Measurements from ENCODE around the gene MITF. TPM values are rescaled to one million over a fixed set of nuclear protein-coding genes. Genes with fewer than 3 reads are reported as not detected.

MITF gene
- polyA plus RNA-seq, 1 donor (not counting 4 experiments of a cell fraction or from before 2014, with no cell fraction given), result 2.7 TPM

- H3K27ac ChIP-seq (ENCODE audit: control insufficient read depth, insufficient read depth, low read length), result no peak overlapping the region
- no peak for FAIRE-seq
- no peaks in the 10 kb centered on the region for H3K9me3 ChIP-seq (ENCODE audit: control insufficient read depth, low read depth, low read length)
- no peak overlapping the region for H3K4me3 ChIP-seq (ENCODE audit: control insufficient read depth in 2 of 3, extremely low read depth in 1 of 3, insufficient read depth in 2 of 3, low read depth in 1 of 3, low read length in 3 of 3)
- dilution Hi-C loops (cut with MboI; ENCODE audit: extremely low pct_ligation_motif_present, low sequenced_read_pairs), result no loop called here
- no peak for DNase-seq (ENCODE audit: low read depth, low spot score)
- H3K79me2 ChIP-seq (ENCODE audit: control insufficient read depth, insufficient read depth, low read length), result no peaks in the 10 kb centered on the region
- H4K20me1 ChIP-seq (ENCODE audit: control insufficient read depth, extremely low read depth, insufficient read depth, low read length), result no peaks in the 10 kb centered on the region
- H3K36me3 ChIP-seq (ENCODE audit: control insufficient read depth in 2 of 2, extremely low read depth in 1 of 2, insufficient read depth in 2 of 2, low read length in 2 of 2), result no peaks in the 10 kb centered on the region
- no peak overlapping the region for H3K9ac ChIP-seq (ENCODE audit: control insufficient read depth, extremely low read depth, insufficient read depth, low read length)
- no peak overlapping the region for H3K4me2 ChIP-seq (ENCODE audit: control insufficient read depth, extremely low read depth, insufficient read depth, low read depth, low read length)
- H3K4me1 ChIP-seq (ENCODE audit: control insufficient read depth, extremely low read depth, insufficient read depth, low read length), result no peaks in the 10 kb centered on the region
- no peaks in the 10 kb centered on the region for H3K27me3 ChIP-seq (ENCODE audit: control insufficient read depth, extremely low read depth, insufficient read depth, low read length)
- H3K9me1 ChIP-seq (ENCODE audit: control insufficient read depth, extremely low read depth, insufficient read depth, low read length), result no peaks in the 10 kb centered on the region
- H2AFZ ChIP-seq (ENCODE audit: control insufficient read depth, low read length), result no peak overlapping the region
- no peak for TF ChIP-seq CTCF (optimal IDR thresholded peaks at IDR 0.05 in 1 of 3, IDR thresholded peaks at IDR 0.05 in 1 of 3, conservative IDR thresholded peaks at IDR 0.05 in 1 of 3; ENCODE audit: extremely low read depth in 1 of 3, insufficient read depth in 2 of 3, low read length in 3 of 3)
- TF ChIP-seq EZH2 (IDR thresholded peaks at IDR 0.05; ENCODE audit: low read length), result no peak
These were observed 183.3 kb downstream of the MITF start for GRCh38 chr3:69922521-69923000.

- FAIRE-seq (no peak), DNase-seq (ENCODE audit: low read depth, low spot score) (no peak)
- Histone ChIP-seq H4K20me1 (ENCODE audit: control insufficient read depth, extremely low read depth, insufficient read depth, low read length) (no peaks in the 10 kb centered on the region), H3K9me3 (ENCODE audit: control insufficient read depth, low read depth, low read length) (no peaks in the 10 kb centered on the region), H3K4me3 (ENCODE audit: control insufficient read depth in 2 of 3, extremely low read depth in 1 of 3, insufficient read depth in 2 of 3, low read depth in 1 of 3, low read length in 3 of 3) (no peak overlapping the region), H3K9ac (ENCODE audit: control insufficient read depth, extremely low read depth, insufficient read depth, low read length) (no peak overlapping the region), H3K36me3 (ENCODE audit: control insufficient read depth in 2 of 2, extremely low read depth in 1 of 2, insufficient read depth in 2 of 2, low read length in 2 of 2) (no peaks in the 10 kb centered on the region), H3K27me3 (ENCODE audit: control insufficient read depth, extremely low read depth, insufficient read depth, low read length) (no peaks in the 10 kb centered on the region), H3K27ac (ENCODE audit: control insufficient read depth, insufficient read depth, low read length) (no peak overlapping the region), H3K79me2 (ENCODE audit: control insufficient read depth, insufficient read depth, low read length) (no peaks in the 10 kb centered on the region), H3K4me2 (ENCODE audit: control insufficient read depth, extremely low read depth, insufficient read depth, low read depth, low read length) (no peak overlapping the region), H3K9me1 (ENCODE audit: control insufficient read depth, extremely low read depth, insufficient read depth, low read length) (no peaks in the 10 kb centered on the region), H3K4me1 (ENCODE audit: control insufficient read depth, extremely low read depth, insufficient read depth, low read length) (no peaks in the 10 kb centered on the region), H2AFZ (ENCODE audit: control insufficient read depth, low read length) (no peak overlapping the region)
- dilution Hi-C loops (cut with MboI; ENCODE audit: extremely low pct_ligation_motif_present, low sequenced_read_pairs), result no loop called here
- no peak for TF ChIP-seq EZH2 (IDR thresholded peaks at IDR 0.05; ENCODE audit: low read length)
- TF ChIP-seq CTCF (optimal IDR thresholded peaks at IDR 0.05 in 1 of 3, IDR thresholded peaks at IDR 0.05 in 1 of 3, conservative IDR thresholded peaks at IDR 0.05 in 1 of 3; ENCODE audit: extremely low read depth in 1 of 3, insufficient read depth in 2 of 3, low read length in 3 of 3), result no peak
These were observed 186.2 kb downstream of the MITF start for GRCh38 chr3:69925506-69925905.

Data from keratinocyte (primary cell).